Right lobe of liver (tissue), 4 donors: Measurements from ENCODE around the gene B2M.

ENCODE experiments used
- CTCF ChIP-seq, 4 donors: fragments of 200-600 bp in 3 of 4; fragments of 450-650 bp in 1 of 4; IDR thresholded peaks; one replicate each; pipeline versions ENCODE4 v1.5.1 to v1.8.0; 2016 to 2022; ENCODE audit warnings: antibody characterized with exemption in 4 of 4, mild to moderate bottlenecking in 2 of 4
- POLR2A ChIP-seq: fragments of 450-650 bp; IDR thresholded peaks from one replicate; pipeline ENCODE4 v1.6.1; 2017; ENCODE audit warnings: antibody characterized with exemption, mild to moderate bottlenecking
- donor health status: DM: no; HTN: no; CAD: no.
- donor health status: DM: no; HTN: no; CAD: no.
- donor health status: DM: no; HTN: yes; CAD: no.

- no peak for TF ChIP-seq CTCF (IDR thresholded peaks at IDR 0.05)
- TF ChIP-seq POLR2A = no peak
Observed at GRCh38 chr15:44726136-44726535, 14.8 kb downstream of the B2M start.
